ENCODE measurements around the gene UBC.
A peak's percentile ranks its signal among the peaks of the same experiment; 100 is the strongest.
"Not testable (repeated sequence)": the region's sequence is repeated elsewhere in the genome, so short reads cannot be mapped to it uniquely, and the experiment has no call there.

UBC gene

DNA sequence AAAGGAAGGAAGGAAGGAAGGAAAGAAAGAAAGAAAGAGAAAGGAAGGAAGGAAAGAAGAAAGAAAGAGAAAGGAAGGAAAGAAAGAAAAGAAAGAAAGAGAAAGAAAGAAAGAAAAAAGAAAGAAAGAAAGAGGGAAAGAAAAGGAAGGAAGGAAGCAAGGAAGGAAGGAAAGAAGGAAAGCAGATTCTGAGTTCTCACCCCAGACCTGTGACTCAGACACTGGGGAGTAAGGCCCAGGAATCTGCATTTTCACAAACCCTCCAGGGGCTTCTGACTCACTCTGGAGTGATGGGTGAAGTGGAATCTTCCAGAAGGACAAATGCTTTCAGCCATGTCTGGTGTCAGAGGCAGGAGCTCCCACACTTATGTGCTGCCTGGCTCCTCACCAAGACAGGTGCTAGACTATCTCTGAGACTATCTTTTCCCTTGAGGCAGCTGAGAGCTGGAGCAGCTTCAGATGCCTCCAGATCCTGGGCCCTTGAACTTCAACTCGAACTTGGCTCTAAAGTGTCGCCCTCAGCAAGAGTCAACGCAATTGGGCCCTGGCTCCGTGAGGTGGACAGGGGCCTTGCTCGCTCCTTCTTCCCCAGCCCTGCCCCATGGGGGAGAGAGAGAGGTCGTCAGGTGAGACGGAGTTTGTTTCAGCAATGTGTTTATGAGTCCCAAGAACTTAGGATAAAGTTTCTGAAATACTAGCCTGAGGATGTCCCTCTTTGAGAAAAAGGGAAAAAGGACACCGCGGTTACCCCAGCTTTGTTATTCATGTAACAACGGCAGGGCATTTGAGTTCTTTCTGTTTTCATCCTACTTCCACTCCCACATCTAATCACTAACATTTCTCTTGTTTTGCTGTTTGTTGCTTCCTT, 31.0 kb downstream of the UBC start:
- DNase-seq: no peak

- DNase-seq: no peak
Measured at GRCh38 chr12:124881123-124881522, 33.3 kb downstream of the UBC start.

DNA sequence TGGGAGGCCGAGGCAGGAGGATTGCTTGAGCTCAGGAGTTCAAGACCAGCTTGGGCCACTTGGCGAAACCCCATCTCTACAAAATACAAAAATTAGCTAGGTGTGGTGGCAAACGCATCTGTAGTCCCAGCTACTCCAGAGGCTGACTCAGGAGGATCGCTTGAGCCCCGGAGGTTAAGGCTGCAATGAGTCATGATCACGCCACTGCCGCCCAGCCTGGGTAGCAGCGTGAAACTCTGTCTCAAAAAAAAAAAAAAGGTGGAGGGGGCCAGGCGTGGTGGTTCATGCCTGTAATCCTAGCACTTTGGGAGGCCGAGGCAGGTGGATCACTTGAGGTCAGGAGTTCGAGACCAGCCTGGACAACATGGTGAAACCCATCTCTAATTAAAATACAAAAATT, 34.1 kb downstream of the UBC start:
- not testable (repeated sequence) for DNase-seq

- DNase-seq: no peak
Measured at GRCh38 chr12:124878795-124879516, 35.5 kb downstream of the UBC start.

GRCh38 chr12:124877423-124877822, 37.0 kb downstream of the UBC start:
- DNase-seq: no peak

GRCh38 chr12:124876171-124876570, 38.3 kb downstream of the UBC start:
- DNase-seq: no peak

- DNase-seq: no peak
Measured at GRCh38 chr12:124875803-124876132, 38.7 kb downstream of the UBC start.

- no peak for DNase-seq
Measured at GRCh38 chr12:124874988-124875802, 39.3 kb downstream of the UBC start.

DNA sequence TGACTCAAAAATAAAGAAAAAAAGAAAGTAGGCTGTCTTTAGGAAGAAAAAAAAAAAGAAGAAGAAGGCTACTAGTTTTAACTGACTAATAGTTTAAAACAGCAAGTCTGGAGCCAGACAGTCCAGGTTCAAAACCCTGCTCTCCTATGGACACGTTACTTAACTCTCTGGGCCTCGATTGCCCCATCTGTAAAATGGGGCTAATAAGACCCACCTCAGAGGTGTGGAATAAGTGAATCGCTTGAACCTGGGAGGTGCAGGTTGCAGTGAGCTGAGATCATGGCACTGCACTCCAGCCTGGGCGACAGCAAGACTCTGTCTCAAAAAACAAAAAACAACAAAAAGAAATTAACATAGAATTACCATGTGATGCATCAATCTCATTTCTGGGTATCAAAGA, 40.3 kb downstream of the UBC start:
- DNase-seq: no peak

- DNase-seq: no peak
Measured at GRCh38 chr12:124872068-124872719, 42.3 kb downstream of the UBC start.

- DNase-seq: no peak
Measured at GRCh38 chr12:124871297-124871696, 43.2 kb downstream of the UBC start.

DNA sequence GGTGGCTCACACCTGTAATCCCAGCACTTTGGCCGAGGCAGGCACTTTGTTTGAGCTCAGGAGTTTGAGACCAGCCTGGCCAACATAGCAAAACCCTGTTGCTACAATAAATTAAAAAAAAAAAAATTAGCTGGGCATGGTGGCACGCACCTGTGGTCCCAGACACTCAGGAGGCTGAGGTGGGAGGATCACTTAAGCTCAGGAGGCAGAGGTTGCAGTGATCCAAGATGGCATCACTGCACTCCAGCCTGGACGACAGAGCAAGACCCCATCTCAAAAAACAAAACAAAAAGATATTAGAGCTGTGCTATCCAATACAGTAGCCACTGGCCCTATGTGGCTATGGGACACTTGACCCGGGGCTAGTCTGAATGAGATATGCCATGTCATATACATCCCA, 43.9 kb downstream of the UBC start:
- DNase-seq: no peak

GRCh38 chr12:124869059-124869665, 45.3 kb downstream of the UBC start:
- DNase-seq: peak in 6 of 14 donors; percentile 9 to 59 (median 40)

DNA sequence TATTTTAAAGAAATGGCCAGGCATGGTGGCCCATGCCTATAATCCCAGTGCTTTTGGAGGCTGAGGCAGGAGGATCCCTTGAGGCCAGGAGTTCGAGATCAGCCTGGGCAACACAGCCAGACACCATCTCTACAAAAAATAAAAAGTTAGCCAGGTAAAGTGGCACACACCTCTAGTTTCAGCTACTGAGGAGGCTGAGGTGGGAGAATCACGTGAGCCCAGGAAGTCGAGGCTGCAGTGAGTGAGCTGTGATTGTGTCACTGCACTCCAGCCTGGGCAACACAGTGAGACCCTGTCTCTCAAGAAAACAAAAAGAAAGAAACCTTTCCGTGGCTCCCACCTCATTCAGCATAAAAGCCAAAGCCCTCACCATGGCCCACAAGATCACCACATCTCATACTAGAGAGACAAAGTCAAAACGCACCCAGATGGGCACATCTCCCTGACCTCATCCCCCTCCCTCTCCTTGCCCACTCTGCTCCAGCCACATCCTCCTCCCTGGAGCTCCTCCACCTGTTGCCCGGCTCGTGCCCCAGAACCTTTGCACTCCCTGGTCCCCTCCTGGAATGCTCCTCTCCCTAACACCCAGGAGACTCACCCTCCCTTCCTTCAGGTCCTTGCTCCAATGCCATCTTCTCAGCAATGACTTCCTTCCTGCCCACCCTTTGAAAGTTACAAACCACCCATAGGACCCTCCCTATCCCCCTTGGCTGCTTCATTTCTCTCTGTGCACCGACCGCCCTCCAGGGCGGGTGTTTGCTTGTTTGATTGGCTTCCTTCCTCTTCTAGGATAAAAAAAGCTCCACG, 46.0 kb downstream of the UBC start:
- DNase-seq: no peak

DNA sequence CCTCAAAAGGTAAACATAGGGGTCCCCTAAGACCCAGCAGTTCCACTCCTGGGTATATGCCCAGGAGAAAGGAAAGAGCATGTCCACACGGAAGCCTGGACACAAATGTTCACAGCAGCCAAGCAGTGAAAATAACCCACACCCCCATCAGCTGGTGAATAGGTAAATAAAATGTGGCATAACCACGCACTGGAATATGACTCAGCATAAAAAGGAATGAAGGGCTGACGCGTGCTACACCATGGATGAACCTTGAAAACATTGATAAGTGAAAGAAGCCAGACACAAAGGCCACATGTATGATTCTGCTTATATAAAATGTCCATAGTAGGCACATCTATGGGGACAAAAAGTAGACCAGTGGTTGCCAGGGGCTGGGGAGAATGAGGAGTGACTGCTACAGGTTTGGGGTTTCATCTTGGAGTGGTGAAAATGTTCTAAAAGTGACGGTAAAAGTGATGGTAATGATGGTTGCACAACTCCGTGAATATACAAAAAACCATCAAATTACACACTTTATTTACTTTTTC, 47.0 kb downstream of the UBC start:
- DNase-seq: no peak

DNA sequence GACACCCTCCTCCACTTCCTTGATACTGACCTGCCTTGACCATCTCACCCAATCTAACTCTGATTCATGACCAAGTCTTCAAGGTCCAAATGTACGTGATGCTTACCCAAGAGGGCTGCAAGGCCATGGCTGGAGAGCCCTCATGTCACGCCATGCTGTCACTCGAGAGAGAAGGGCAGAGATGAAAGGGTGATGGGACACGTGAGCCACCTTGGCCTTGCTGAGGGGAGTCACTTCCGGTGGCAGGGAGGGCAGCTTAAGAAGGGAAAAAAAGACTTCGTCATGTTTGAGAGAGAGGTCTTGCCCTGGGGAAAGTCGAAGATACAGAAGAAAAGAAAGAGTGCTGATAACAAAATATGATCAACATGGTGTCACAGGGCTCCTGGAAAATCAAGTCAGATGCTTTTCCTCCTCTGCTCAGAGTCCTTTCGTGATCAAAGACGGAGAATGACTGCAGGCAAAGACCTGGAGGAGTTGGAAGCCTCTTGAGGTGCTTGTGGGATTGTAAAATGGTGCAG, 47.5 kb downstream of the UBC start:
- no peak for DNase-seq

DNA sequence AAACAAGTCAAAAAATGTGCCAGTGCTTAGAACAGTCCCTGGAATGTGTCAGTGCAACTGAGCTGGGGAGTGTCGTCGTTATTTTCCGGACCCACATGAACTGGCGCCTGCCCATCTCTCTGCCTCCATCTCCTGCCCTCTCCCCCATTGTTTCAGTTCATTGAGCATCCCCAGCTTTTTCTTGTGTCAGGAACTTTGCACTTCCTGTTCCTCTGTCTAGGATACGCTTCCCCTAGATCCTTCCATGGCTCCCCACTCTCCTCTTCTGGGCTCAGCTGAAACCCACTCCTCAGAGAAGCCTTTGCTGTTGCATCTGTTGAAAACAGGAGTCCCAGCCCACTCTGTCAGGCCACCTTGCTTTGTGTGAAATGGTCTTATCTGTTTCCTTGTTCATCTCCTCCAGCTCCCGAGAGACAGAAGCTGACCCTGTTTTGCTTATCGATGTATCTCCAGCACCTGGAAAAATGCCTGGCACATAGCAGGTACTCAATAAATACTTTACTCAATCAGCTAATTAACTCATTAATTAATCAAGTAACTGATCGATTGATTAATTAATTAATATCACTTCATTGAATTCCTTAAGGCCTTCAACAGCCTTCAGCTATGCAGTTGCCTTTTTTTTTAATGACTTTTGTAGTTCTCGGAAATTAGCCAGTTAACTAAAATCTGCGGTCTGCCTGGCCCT, 48.1 kb downstream of the UBC start:
- no peak for DNase-seq

- DNase-seq: no peak
Measured at GRCh38 chr12:124865728-124866127, 48.7 kb downstream of the UBC start.

GRCh38 chr12:124864326-124864752, 50.1 kb downstream of the UBC start:
- peak in 2 of 14 donors; percentile 26 to 45 for DNase-seq
